GM19193 (cell line): Measurements from ENCODE around the gene NUP214.

Experiments
- POLR2A ChIP-seq: IDR thresholded peaks from 4 replicates; pipeline ENCODE4 v1.6.1; 2011; ENCODE audit not compliant: insufficient read depth, insufficient read length; ENCODE audit errors: extremely low read depth

Gene NUP214

GRCh38 chr9:131216806-131217205, 91.4 kb downstream of the NUP214 start:
- TF ChIP-seq POLR2A = no peak

- no peak for TF ChIP-seq POLR2A
These were observed 92.1 kb downstream of the NUP214 start for GRCh38 chr9:131217331-131218031.

DNA sequence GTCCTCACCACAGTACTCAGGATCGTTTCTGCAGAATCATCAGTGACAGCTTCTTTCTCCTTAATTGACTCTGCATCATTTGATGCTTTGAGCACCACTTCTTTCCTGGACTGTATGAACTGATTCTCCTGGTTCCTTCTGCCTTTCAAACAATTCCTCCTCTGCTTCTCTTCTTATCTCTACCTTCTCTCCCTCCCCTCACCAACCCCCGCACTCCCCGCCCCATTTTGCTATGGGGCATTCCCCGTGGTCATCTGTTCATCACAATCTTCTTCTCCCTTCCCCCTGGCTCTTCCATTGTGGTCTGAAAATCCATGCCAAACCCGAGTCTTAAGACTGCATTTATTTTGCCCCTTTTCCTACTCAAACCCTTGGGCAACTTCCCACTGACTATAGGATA, 93.0 kb downstream of the NUP214 start:
- TF ChIP-seq POLR2A = no peak

DNA sequence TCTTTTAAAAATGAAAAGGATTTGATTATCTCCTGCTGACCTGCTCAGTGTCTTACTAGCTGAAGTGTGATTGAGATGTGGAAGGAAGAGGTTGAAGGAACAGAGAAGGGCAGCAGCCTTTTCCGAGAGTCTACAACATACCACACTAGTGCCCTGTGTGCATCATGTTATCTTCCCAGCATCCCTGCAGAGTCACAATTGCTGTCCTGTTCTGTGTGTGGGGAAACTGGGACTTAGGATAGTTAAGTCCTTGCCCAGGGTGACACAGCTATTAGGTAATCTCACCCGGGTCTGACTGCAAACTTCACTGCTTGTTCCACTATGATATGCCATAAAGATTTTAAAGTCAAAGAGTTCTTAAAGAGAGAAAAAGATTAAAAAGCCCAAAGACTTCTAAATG, 95.1 kb downstream of the NUP214 start:
- TF ChIP-seq POLR2A = no peak

DNA sequence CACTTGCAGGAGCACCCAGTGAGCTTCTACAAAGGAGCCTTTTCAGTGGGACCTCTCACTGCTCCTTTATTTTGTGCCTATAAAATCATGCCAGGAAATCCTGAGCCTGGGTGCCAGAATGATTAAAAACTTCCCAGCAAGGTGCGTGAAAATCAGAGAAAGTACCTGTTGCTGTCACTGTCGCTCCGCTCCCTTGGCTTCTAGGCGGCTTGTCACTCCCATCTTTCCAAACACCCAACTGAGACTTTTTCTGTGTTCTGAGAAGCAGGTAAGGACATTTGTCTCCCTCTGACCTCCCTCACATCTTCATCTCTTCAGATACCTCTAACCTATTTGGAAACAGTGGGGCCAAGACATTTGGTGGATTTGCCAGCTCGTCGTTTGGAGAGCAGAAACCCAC, 97.1 kb downstream of the NUP214 start:
- no peak for TF ChIP-seq POLR2A

DNA sequence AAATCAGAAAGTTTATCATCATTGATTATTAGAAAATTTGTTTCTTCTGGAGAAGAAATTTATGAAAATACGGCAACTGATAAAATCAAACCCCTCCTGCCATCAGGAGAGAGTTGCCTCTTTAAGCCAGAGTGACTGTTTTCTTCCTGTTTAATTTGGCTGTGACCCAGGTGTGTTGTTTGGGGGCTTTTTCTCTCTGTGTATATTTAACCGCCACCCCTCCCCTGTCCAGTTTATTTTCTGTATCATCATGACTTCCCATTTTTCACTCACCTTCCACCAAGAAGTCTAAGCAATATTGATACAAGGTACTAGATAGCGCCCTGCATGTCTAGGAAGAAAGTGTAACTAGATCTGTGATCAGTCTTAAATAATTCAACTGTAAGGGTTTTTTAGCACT, 100.8 kb downstream of the NUP214 start:
- TF ChIP-seq POLR2A = no peak

DNA sequence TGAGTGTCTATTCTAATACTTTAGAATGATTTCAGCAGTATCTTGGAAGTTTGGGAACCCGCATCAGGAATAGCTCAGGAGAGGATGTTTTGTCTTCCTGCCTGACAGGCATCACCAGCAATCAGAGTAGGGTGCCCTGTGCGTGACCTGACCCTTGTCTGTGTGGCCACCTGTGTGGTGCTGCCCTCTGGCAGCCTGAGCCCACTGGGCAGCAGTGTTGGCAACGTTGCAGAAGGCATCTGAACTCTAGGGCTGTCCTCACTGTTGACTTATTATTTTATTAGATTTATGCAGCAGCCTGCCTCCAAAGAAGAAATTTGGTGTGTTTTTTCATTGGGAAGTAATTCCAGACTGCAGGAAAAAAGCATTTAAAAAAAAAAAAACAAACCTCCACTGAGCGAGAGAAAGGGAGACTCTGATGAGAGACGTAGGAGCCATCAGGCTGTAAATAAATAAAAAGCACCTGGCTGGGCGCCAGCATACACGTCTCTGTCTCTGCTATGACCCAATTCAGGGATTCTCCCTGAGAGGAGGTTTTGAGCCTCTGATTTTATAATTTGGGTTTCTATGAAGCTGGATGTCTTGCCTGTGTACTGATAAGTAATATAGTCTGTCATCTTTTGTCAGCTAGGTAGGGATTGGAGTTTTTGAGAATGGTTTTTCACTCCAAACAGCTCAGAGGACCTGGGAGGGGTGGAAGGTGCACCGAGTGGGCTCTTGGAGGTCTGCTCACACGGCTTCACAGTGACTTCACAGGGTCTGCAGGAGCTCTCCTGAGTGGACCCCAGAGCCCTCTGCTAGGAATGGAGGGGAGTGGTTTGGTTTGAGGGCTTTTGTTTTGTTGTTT, 101.9 kb downstream of the NUP214 start:
- no peak for TF ChIP-seq POLR2A

GRCh38 chr9:131227959-131228460, 102.6 kb downstream of the NUP214 start:
- TF ChIP-seq POLR2A = no peak

- no peak for TF ChIP-seq POLR2A
These were observed 103.6 kb downstream of the NUP214 start for GRCh38 chr9:131228988-131229387.

GRCh38 chr9:131233556-131233955, 108.2 kb downstream of the NUP214 start:
- no peak for TF ChIP-seq POLR2A

- no peak for TF ChIP-seq POLR2A
These were observed 108.6 kb downstream of the NUP214 start for GRCh38 chr9:131233995-131234394.

GRCh38 chr9:131234799-131235479, 109.6 kb downstream of the NUP214 start:
- TF ChIP-seq POLR2A = no peak

DNA sequence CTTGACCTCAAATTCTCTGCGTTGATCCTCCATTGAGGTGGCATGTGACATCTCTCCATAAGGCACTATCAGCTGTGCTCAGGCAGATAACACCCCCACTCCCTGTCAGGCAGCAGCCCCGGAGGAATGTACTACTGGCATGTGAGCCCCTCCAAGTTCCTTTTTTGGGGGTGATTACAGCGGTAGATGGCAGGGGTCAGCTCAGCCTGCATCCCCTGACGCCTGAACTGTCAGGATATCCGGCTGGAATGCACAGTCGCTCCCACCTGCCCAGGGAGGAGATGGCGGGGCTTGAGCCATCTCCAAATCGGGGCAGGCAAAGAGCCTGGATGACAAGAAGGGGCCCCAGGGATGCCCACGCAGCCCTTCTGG, 110.1 kb downstream of the NUP214 start:
- no peak for TF ChIP-seq POLR2A

DNA sequence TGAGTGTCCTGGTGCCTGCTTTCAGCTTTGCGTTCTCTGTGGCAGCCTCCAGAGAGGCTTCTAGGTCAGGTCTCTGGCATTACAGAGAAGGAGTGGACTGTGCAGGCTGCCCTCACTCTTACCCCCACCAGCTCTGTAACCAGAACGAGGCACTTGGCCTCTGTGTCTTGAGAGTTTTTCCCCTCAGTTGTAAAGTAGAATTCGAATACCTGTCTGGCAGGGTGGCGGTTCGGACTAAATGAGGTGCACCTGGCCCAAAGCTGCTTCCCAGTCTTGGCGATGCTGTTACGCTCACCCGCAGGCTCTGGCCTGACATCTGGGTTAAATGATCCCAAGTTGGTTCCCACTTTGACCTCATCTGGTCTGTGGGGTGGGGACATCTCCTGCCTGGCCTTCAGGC, 110.8 kb downstream of the NUP214 start:
- TF ChIP-seq POLR2A = no peak

GRCh38 chr9:131236761-131237160, 111.4 kb downstream of the NUP214 start:
- no peak for TF ChIP-seq POLR2A
